ENCODE data around the gene CXCL1. TPM values are rescaled to one million over a fixed set of nuclear protein-coding genes. Genes with fewer than 3 reads are reported as not detected.

The CXCL1 gene
- total RNA-seq, 2 experiments from 2014 or later = not detected

GRCh38 chr4:73872316-73873108, 3.3 kb downstream of the CXCL1 start:
- Mint-ChIP-seq H3K27ac (no peak overlapping the region), H3K27me3 (peaks cover 10% of the 10 kb centered on the region), H3K9me3 (no peaks in the 10 kb centered on the region), H3K4me3 (no peak overlapping the region), H3K36me3 (ENCODE audit: low read depth) (no peaks in the 10 kb centered on the region), H3K4me1 (no peaks in the 10 kb centered on the region)
- no peak for DNase-seq
- ChIA-PET POLR2A (no interaction called here), CTCF (no interaction called here)

DNA sequence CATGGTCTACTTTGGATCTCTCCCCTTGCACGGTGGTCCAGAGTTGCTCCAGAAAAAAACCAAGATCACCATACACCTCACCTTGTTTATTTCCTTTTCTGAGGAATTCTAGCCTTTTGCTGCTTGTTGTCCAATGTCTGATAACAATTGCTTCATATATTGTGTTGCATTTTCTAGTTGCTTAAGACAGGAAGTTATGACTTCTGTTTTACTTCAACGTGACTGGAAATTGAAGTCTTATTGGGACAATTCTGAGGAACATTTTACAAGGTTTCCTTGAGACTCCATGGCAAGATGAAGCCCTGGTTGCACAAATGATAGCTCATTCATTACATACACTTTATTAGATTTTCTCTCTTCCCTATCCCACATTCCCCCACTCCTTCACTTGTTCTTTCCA, 5.2 kb downstream of the CXCL1 start:
- no peak for DNase-seq
- Mint-ChIP-seq H3K4me3 (no peak overlapping the region), H3K36me3 (ENCODE audit: low read depth) (no peaks in the 10 kb centered on the region), H3K9me3 (no peaks in the 10 kb centered on the region), H3K27ac (no peak overlapping the region), H3K27me3 (peaks cover 4% of the 10 kb centered on the region), H3K4me1 (no peaks in the 10 kb centered on the region)
- CTCF ChIA-PET = no interaction called here
- POLR2A ChIA-PET = no interaction called here

DNA sequence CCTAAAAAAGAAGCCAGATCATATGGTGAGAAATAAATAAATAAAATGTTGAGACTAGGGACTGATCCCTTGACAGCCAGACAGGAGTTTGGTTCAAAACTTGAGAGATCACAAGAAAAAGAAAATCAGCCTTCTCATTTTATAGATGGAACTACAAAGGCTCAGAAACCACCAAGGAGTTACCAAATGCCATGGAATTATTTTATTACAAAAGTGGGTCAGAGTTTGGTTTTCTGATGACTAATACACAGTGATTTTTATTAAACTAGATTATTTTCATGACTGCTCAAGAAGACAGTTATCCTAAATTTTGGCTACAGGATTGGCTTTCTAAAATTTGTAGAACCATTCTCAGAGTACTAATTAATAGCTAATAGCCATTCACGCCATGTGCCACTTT, 6.2 kb downstream of the CXCL1 start:
- no peaks in the 10 kb centered on the region for H3K4me1 Mint-ChIP-seq
- no peak overlapping the region for H3K27ac Mint-ChIP-seq
- no peak for DNase-seq
- no peak overlapping the region for H3K4me3 Mint-ChIP-seq
- no peaks in the 10 kb centered on the region for H3K9me3 Mint-ChIP-seq
- no peaks in the 10 kb centered on the region for H3K36me3 Mint-ChIP-seq (ENCODE audit: low read depth)
- CTCF ChIA-PET = no interaction called here
- POLR2A ChIA-PET = no interaction called here
- H3K27me3 Mint-ChIP-seq = no peaks in the 10 kb centered on the region

DNA sequence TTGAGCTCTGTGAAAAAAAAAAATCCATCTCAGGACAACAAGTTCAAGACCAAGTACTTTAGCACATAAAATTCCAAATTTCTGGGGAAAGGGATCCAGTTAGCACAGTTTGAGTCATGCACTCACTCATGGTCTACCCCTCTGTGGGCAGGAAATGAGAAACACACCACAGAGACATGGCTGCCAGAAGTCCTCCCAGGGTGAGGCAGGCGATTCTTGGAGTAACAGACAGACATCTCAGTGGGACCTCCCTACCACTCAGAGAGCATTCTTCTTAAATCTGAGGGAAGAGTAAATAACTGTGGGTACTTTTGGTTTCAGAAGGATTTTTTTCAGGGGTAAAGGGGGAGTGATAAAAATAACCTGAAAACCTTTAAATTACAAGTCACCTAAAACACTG, 14.1 kb downstream of the CXCL1 start:
- no peak overlapping the region for H3K4me3 Mint-ChIP-seq

DNA sequence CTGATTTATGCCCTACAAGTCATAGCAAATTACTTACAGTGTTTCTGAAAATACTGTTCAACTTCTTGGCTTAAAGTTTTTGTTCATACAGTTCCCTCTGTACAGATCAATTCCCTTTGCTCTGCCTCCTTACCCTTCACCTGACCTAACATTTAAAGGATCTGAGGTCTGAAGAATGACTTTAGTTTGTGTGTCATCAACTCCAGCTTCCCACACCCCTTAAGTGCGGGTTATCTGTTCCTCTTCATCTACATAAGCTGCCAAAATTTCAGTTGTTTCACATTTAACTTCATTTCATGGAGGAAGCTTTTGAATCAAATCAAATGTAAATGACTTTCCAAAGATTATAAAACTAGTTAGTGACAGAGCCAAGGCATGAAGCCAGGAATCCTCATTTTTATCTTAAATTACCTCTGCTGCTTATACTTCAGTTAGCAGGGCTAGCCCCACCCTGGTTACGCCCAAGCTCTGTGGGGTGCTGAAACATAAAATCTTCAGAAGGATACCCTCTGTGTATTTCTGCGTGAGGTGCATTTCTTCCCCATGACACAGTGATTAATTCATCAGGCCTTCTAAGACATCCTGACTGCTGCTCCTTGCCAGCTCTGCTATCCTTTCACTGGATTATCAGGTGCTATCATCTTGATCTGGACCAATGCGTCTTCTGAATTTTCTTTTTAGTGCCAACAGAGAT, 16.5 kb downstream of the CXCL1 start:
- ChIA-PET CTCF (no interaction called here), POLR2A (no interaction called here)
- Mint-ChIP-seq H3K4me3 (no peak overlapping the region), H3K27me3 (no peaks in the 10 kb centered on the region), H3K4me1 (no peaks in the 10 kb centered on the region), H3K9me3 (no peaks in the 10 kb centered on the region), H3K27ac (no peak overlapping the region), H3K36me3 (ENCODE audit: low read depth) (no peaks in the 10 kb centered on the region)
- DNase-seq = no peak

More for the DNA sequence above, 14.1 kb downstream of the CXCL1 start:
- no peak overlapping the region for H3K27ac Mint-ChIP-seq
- H3K4me1 Mint-ChIP-seq = no peaks in the 10 kb centered on the region
- no peak for DNase-seq
- H3K27me3 Mint-ChIP-seq = no peaks in the 10 kb centered on the region
- ChIA-PET POLR2A (no interaction called here), CTCF (no interaction called here)
- H3K36me3 Mint-ChIP-seq (ENCODE audit: low read depth) = no peaks in the 10 kb centered on the region
- H3K9me3 Mint-ChIP-seq = no peaks in the 10 kb centered on the region

GRCh38 chr4:73891326-73891725, 22.1 kb downstream of the CXCL1 start:
- Mint-ChIP-seq H3K36me3 (ENCODE audit: low read depth) (no peaks in the 10 kb centered on the region), H3K9me3 (no peaks in the 10 kb centered on the region), H3K4me1 (no peaks in the 10 kb centered on the region), H3K27ac (no peak overlapping the region), H3K27me3 (no peaks in the 10 kb centered on the region), H3K4me3 (no peak overlapping the region)
- ChIA-PET POLR2A (no interaction called here), CTCF (no interaction called here)
- no peak for DNase-seq

- CTCF ChIA-PET = no interaction called here
- no peak overlapping the region for H3K27ac Mint-ChIP-seq
Measured at GRCh38 chr4:73891739-73892405, 22.7 kb downstream of the CXCL1 start.

GRCh38 chr4:73892966-73893365, 23.8 kb downstream of the CXCL1 start:
- DNase-seq = no peak
- H3K36me3 Mint-ChIP-seq (ENCODE audit: low read depth) = no peaks in the 10 kb centered on the region
- H3K9me3 Mint-ChIP-seq = no peaks in the 10 kb centered on the region
- CTCF ChIA-PET = no interaction called here
- H3K27ac Mint-ChIP-seq = no peak overlapping the region
- no peaks in the 10 kb centered on the region for H3K27me3 Mint-ChIP-seq
- no peaks in the 10 kb centered on the region for H3K4me1 Mint-ChIP-seq
- H3K4me3 Mint-ChIP-seq = no peak overlapping the region
- POLR2A ChIA-PET = no interaction called here

More at GRCh38 chr4:73891739-73892405, 22.7 kb downstream of the CXCL1 start:
- Mint-ChIP-seq H3K27me3 (no peaks in the 10 kb centered on the region), H3K36me3 (ENCODE audit: low read depth) (no peaks in the 10 kb centered on the region), H3K9me3 (no peaks in the 10 kb centered on the region), H3K4me3 (no peak overlapping the region), H3K4me1 (no peaks in the 10 kb centered on the region)
- POLR2A ChIA-PET = no interaction called here
- DNase-seq = no peak

DNA sequence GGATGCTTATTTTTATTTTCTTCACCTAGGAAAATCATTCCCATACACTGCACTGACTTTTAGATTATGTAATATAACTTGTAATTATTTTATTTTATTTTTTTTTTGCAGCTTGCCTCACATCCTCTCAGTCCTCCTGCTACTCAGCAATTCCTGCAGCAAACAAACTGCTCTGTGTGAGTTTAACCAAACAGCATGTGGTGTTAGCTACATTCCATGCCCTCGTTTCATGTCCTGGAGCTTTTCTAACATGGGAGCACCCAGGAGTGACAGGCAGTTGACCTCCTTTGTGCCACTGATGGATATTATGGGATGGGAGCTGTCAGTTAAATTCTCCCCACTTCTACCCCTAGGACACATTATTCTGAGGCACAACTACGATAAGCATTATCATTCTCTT, 24.8 kb downstream of the CXCL1 start:
- H3K27me3 Mint-ChIP-seq = no peaks in the 10 kb centered on the region
- no peak overlapping the region for H3K27ac Mint-ChIP-seq
- POLR2A ChIA-PET = no interaction called here
- DNase-seq = no peak
- no peak overlapping the region for H3K4me3 Mint-ChIP-seq
- no peaks in the 10 kb centered on the region for H3K4me1 Mint-ChIP-seq
- no peaks in the 10 kb centered on the region for H3K36me3 Mint-ChIP-seq (ENCODE audit: low read depth)
- CTCF ChIA-PET = no interaction called here
- H3K9me3 Mint-ChIP-seq = no peaks in the 10 kb centered on the region

- Mint-ChIP-seq H3K4me3 (no peak overlapping the region), H3K9me3 (no peaks in the 10 kb centered on the region), H3K27ac (no peak overlapping the region), H3K4me1 (no peaks in the 10 kb centered on the region), H3K36me3 (ENCODE audit: low read depth) (no peaks in the 10 kb centered on the region), H3K27me3 (no peaks in the 10 kb centered on the region)
- POLR2A ChIA-PET = no interaction called here
- no peak for DNase-seq
- CTCF ChIA-PET = no interaction called here
Measured at GRCh38 chr4:73895201-73896175, 26.3 kb downstream of the CXCL1 start.

DNA sequence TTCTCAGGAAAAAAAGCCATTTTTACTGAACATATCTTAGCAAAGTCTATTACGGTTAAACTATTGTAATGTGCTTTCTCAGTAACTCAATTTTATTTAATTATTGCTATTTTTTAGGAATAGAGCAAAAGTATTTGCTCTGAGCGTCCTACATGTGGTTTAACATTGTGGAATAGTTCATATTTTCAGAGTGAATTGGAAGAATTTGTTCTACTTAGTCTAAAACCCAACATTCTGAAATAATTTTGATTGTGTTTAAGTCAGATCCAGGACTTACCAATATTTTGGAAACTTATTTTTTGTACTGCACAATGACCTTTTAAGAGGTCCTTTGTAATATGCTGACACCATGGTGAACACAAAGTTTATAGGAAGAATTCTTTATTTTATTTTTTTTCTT, 27.2 kb downstream of the CXCL1 start:
- no peak overlapping the region for H3K27ac Mint-ChIP-seq
- H3K4me3 Mint-ChIP-seq = no peak overlapping the region
- H3K36me3 Mint-ChIP-seq (ENCODE audit: low read depth) = no peaks in the 10 kb centered on the region
- no peaks in the 10 kb centered on the region for H3K9me3 Mint-ChIP-seq
- ChIA-PET CTCF (no interaction called here), POLR2A (no interaction called here)
- no peak for DNase-seq
- H3K4me1 Mint-ChIP-seq = no peaks in the 10 kb centered on the region
- H3K27me3 Mint-ChIP-seq = no peaks in the 10 kb centered on the region

DNA sequence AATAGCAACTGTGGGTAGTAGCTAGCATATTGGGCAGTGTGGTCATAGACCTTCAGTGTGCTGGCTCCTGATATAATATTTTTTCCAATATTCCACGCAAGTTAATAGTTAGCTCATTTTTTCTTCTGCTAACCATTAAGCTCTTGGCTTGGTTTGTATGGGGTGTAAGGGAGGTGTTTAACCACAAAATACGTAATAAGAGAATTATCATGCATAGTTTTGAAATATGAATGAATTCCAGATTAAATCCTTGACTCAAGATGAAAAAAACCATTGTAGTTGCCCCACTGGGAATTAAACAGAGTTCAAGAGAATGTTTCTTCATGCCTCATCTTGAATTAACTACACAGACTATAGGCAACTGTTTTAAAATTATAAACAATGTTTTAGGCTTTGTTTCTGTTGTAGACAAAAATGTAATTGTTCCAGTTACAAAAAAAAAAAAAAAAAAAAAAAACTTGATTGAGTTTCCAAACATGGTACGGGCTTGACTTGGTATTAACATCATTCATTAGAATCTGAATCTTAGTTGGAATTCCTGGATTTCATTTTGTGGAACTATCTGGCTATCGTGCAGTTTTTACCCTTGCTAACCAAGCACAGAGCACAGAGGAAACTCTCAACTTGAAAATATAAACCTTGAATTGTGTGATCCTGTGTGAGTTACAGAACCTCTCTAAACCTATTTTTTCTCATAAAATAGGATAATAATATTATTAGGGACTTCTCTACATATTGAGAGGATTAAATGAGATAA, 28.4 kb downstream of the CXCL1 start:
- Mint-ChIP-seq H3K36me3 (ENCODE audit: low read depth) (no peaks in the 10 kb centered on the region), H3K4me1 (no peaks in the 10 kb centered on the region)

More for the DNA sequence above, 28.4 kb downstream of the CXCL1 start:
- Mint-ChIP-seq H3K9me3 (no peaks in the 10 kb centered on the region), H3K27me3 (no peaks in the 10 kb centered on the region), H3K27ac (no peak overlapping the region), H3K4me3 (no peak overlapping the region)
- ChIA-PET CTCF (no interaction called here), POLR2A (no interaction called here)
- no peak for DNase-seq
